DND-41 (cell line): Measurements from ENCODE around the gene ALDH6A1.

Experiments
- ATAC-seq: fragments of 200-7000 bp; cut with Tn5 transposase; 3 replicates; pipeline ENCODE4 v1.9.1; 2021; ENCODE audit warnings: low read depth; ENCODE audit not compliant: insufficient read depth
- DNase-seq: peaks from one replicate; pipeline ENCODE4 v3.0.0-alpha.2; 2020
- H2AFZ ChIP-seq: 2 replicates; pipeline ENCODE4 v1.6.0; 2012; ENCODE audit warnings: low read depth, low read length
- H3K27ac ChIP-seq: 2 replicates; pipeline ENCODE4 v1.5.1; 2012; ENCODE audit warnings: low read length, inconsistent platforms
- H3K27me3 ChIP-seq: fragments of 200-600 bp; sonication (generic); 2 replicates; pipeline ENCODE4 v1.6.0; 2012; ENCODE audit warnings: low read length, mild to moderate bottlenecking, inconsistent platforms; ENCODE audit not compliant: insufficient read depth, poor library complexity
- H3K36me3 ChIP-seq: 2 replicates; pipeline ENCODE4 v1.5.1; 2012; ENCODE audit warnings: low read length, inconsistent platforms; ENCODE audit not compliant: insufficient read depth
- H3K4me1 ChIP-seq: 2 replicates; pipeline ENCODE4 v1.5.1; 2012; ENCODE audit warnings: mild to moderate bottlenecking, low read length; ENCODE audit not compliant: insufficient read depth
- H3K4me2 ChIP-seq: 2 replicates; pipeline ENCODE4 v1.6.0; 2012; ENCODE audit warnings: mild to moderate bottlenecking, moderate library complexity, low read length, inconsistent platforms; ENCODE audit not compliant: insufficient read depth
- H3K4me3 ChIP-seq, 2 experiments: fragments of 200-600 bp in 1 of 2; shearing (Covaris generic) in 1 of 2; 2 replicates each; pipeline ENCODE4 v1.5.1; 2012 to 2016; ENCODE audit warnings: inconsistent platforms in 2 of 2, low read length in 2 of 2, mild to moderate bottlenecking in 2 of 2, low read depth in 1 of 2, moderate library complexity in 1 of 2
- H3K79me2 ChIP-seq: 2 replicates; pipeline ENCODE4 v1.6.0; 2012; ENCODE audit warnings: low read length, inconsistent platforms; ENCODE audit not compliant: insufficient read depth
- H3K9ac ChIP-seq: 2 replicates; pipeline ENCODE4 v1.6.0; 2012; ENCODE audit warnings: low read depth, mild to moderate bottlenecking, inconsistent platforms, low read length, moderate library complexity
- H3K9me3 ChIP-seq: 2 replicates; pipeline ENCODE4 v1.5.1; 2012; ENCODE audit warnings: low read length, moderate library complexity, mild to moderate bottlenecking, inconsistent platforms; ENCODE audit not compliant: insufficient read depth, severe bottlenecking
- H4K20me1 ChIP-seq: 2 replicates; pipeline ENCODE4 v1.6.0; 2012; ENCODE audit warnings: low read length; ENCODE audit not compliant: insufficient read depth
- CTCF ChIP-seq: IDR thresholded peaks from 2 replicates; pipeline ENCODE4 v1.5.1; 2012; ENCODE audit warnings: borderline replicate concordance, low read length, moderate library complexity, mild to moderate bottlenecking; ENCODE audit not compliant: poor library complexity, severe bottlenecking; ENCODE audit errors: extremely low read depth
- EZH2 ChIP-seq: IDR thresholded peaks from 3 replicates; pipeline ENCODE4 v1.6.1; 2012; ENCODE audit warnings: borderline replicate concordance, low read depth, mild to moderate bottlenecking, moderate library complexity, low read length, inconsistent platforms; ENCODE audit not compliant: severe bottlenecking

The ALDH6A1 gene

GRCh38 chr14:74064426-74064825 lies 19.8 kb downstream of the ALDH6A1 start:
- ATAC-seq (no peak), DNase-seq (no peak)
- Histone ChIP-seq H3K79me2 (no peaks in the 10 kb centered on the region), H3K4me1 (no peaks in the 10 kb centered on the region), H3K27ac (no peak overlapping the region), H3K4me2 (no peak overlapping the region), H3K9me3 (no peaks in the 10 kb centered on the region), H2AFZ (no peak overlapping the region), H3K4me3 (no peak overlapping the region), H3K36me3 (peaks cover 49% of the 10 kb centered on the region), H4K20me1 (no peaks in the 10 kb centered on the region), H3K27me3 (no peaks in the 10 kb centered on the region), H3K9ac (no peak overlapping the region)
- no peak for TF ChIP-seq EZH2
- no peak for TF ChIP-seq CTCF

- H3K4me1 ChIP-seq, result no peaks in the 10 kb centered on the region
- TF ChIP-seq EZH2 (no peak), CTCF (no peak)
- ATAC-seq (no peak), DNase-seq (no peak)
- H4K20me1 ChIP-seq, result no peaks in the 10 kb centered on the region
- H3K27me3 ChIP-seq, result no peaks in the 10 kb centered on the region
- H3K36me3 ChIP-seq, result peaks cover 54% of the 10 kb centered on the region
- no peaks in the 10 kb centered on the region for H3K79me2 ChIP-seq
- H3K4me3 ChIP-seq, result no peak overlapping the region
- no peak overlapping the region for H3K27ac ChIP-seq
- H2AFZ ChIP-seq, result no peak overlapping the region
- H3K9ac ChIP-seq, result no peak overlapping the region
- H3K9me3 ChIP-seq, result no peaks in the 10 kb centered on the region
- no peak overlapping the region for H3K4me2 ChIP-seq
Observed at GRCh38 chr14:74062809-74063150, 21.5 kb downstream of the ALDH6A1 start.

- Histone ChIP-seq H3K4me3 (no peak overlapping the region), H3K4me2 (no peak overlapping the region), H2AFZ (no peak overlapping the region), H3K36me3 (no peaks in the 10 kb centered on the region), H3K27me3 (no peaks in the 10 kb centered on the region), H3K79me2 (no peaks in the 10 kb centered on the region), H3K27ac (no peak overlapping the region), H3K4me1 (no peaks in the 10 kb centered on the region), H3K9ac (no peak overlapping the region), H3K9me3 (no peaks in the 10 kb centered on the region), H4K20me1 (no peaks in the 10 kb centered on the region)
- no peak for ATAC-seq
- TF ChIP-seq EZH2, result no peak
- TF ChIP-seq CTCF, result no peak
- DNase-seq, result no peak
Observed at GRCh38 chr14:74049876-74050495, 34.3 kb downstream of the ALDH6A1 start.

GRCh38 chr14:74048281-74048680 lies 36.0 kb downstream of the ALDH6A1 start:
- Histone ChIP-seq H3K27me3 (no peaks in the 10 kb centered on the region), H3K9ac (no peak overlapping the region), H3K4me1 (no peaks in the 10 kb centered on the region), H3K27ac (no peak overlapping the region), H2AFZ (no peak overlapping the region), H4K20me1 (no peaks in the 10 kb centered on the region), H3K9me3 (no peaks in the 10 kb centered on the region), H3K36me3 (no peaks in the 10 kb centered on the region), H3K4me3 (no peak overlapping the region), H3K4me2 (no peak overlapping the region), H3K79me2 (no peaks in the 10 kb centered on the region)
- no peak for DNase-seq
- ATAC-seq, result no peak
- TF ChIP-seq CTCF (no peak), EZH2 (no peak)
